NCI-H510A treated with DMSO at 0.1 percent for 48 hours (cell line): ENCODE results near the gene PTPRQ.
"Not testable (repeated sequence)": the region's sequence is repeated elsewhere in the genome, so short reads cannot be mapped to it uniquely, and the experiment has no call there.

Source experiments
- DNase-seq: peaks from one replicate; lab custom pipeline; 2025; lab: John Stamatoyannopoulos, UW

The PTPRQ gene

DNA sequence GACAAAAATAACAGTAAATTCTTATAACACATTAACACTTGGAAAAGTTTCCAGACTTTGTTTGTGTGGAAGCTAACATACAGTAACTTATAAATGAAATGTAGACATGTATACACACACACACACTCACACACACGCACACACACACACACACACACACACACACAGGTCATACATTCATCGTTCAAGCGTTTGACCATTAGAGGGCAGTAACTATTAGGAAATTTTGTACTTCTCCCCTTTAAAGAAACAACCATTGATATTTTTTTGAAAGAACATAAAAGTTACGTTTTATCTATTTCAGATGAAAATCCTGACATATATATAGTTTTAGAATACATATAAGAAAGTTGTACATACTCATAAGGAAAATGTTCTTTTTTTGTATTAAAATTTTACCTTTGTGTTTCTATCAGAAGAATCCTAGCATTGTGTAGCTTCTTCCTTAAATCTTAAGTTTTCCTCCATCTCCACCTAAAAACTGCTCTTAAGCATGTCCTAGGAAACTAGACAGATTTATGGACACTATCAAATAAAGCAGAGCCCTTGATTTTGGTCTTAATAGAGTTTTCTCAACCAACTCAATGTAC is 29.0 kb downstream of the PTPRQ start:
- DNase-seq: peak; percentile 43

GRCh38 chr12:80477521-80478145 is 33.6 kb downstream of the PTPRQ start:
- DNase-seq: not testable (repeated sequence)

DNA sequence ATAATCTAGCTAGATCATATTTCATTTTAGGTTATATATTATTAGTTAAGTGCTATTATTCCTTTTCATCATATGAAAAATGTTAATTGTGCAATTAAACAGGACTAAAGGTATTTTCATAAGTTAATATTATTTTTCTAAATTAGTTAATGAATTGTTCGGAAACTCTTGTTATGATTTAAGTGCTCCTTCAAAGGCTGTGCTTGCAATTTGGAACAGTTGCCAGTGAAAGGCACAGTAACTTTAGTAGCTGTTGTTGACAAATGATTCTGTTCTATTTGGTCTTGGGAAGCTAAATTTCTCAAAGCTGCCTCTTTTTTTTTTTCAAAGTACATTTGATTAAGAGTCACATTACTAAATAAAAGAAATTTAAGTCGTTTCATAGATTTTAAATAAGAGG is 40.7 kb downstream of the PTPRQ start:
- DNase-seq: no peak

- peak; percentile 22 for DNase-seq
Measured at GRCh38 chr12:80485222-80485987, 41.4 kb downstream of the PTPRQ start.

GRCh38 chr12:80490329-80490728 is 46.3 kb downstream of the PTPRQ start:
- DNase-seq: no peak

DNA sequence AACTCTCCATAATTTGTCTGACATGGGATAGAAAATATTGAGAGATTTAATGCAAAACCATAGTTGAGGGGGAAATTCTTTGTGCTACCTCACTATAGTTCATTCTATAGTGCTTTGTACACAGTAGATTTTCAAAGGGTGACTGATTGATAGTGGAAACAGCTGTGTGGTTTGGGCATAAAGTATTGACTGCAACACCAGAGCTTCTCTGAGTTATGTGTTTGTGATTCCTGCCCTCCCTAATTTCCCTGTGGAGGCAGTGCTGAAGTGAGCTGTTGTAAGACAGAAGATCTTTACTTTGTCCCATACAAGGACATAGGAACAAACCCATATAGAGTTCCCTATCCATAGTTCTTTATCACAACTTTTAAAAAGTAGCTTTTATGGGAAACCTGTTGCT is 47.1 kb downstream of the PTPRQ start:
- DNase-seq: no peak

DNA sequence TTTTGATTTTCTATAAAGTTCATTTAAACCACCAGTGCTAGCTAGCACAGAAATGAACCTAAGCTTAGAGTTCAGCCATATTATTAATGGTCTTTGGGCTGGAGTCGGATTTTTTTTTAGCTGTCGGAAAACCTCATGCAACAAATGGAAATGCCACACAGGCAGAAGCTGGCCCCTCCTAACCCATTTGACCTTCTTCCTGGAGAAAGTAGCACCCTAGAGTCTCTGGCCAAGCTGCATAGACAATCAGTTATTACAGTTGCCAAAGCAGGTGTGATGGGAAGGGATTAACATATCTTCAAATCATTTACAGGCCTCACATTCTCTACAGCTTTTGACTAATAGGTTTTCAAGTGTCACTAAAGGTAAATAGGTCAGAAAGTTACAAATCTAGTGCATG is 49.4 kb downstream of the PTPRQ start:
- DNase-seq: no peak

DNA sequence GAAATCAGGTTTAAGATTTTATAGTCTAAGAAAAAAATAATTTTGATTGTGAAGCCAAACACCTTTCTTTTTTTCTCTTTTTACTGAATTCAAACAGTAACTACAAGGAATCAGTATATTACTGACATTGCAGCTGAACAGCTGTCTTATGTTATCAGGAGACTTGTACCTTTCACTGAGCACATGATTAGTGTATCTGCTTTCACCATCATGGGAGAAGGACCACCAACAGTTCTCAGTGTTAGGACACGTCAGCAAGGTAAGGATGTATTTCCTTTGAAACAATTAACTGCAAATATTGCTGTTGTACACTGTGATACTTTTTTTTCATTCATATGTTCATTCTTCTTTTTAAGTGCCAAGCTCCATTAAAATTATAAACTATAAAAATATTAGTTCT is 50.8 kb downstream of the PTPRQ start:
- no peak for DNase-seq

GRCh38 chr12:80498059-80498728 is 54.2 kb downstream of the PTPRQ start:
- no peak for DNase-seq

DNA sequence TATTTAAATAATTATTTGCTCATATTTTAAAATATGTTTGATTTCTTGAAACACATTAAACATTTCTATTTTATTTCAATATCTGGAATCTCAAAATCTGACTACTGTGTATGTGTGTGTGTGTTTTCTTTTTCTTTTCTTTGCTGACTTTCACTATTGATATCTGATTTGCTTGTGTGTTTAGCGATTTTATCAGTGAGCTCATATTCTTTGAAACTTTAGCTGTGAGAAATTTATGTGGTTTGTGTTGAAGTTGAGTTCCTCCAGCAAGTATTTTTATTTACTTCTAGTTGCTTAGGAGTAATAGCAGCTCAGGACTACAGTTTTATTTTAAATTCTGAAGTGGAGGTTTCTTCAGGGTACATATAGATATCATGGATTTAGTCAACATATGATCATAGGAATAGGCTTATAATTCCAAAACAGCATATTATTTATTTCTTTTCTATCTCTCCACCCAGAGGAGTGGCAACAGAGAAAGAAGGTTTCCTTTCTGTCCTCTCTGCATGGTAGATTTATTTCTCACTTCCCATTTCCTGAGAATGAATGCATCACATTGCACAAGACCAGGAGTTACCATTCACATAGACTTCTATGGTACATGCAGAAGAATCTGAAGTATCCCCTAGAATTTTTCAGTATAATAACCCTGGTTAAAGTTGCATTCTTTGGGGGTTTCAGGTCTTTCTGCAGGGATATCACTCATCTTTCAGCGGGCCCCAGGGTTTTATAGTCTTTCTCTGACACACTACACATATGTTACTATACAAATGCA is 60.5 kb downstream of the PTPRQ start:
- no peak for DNase-seq

DNA sequence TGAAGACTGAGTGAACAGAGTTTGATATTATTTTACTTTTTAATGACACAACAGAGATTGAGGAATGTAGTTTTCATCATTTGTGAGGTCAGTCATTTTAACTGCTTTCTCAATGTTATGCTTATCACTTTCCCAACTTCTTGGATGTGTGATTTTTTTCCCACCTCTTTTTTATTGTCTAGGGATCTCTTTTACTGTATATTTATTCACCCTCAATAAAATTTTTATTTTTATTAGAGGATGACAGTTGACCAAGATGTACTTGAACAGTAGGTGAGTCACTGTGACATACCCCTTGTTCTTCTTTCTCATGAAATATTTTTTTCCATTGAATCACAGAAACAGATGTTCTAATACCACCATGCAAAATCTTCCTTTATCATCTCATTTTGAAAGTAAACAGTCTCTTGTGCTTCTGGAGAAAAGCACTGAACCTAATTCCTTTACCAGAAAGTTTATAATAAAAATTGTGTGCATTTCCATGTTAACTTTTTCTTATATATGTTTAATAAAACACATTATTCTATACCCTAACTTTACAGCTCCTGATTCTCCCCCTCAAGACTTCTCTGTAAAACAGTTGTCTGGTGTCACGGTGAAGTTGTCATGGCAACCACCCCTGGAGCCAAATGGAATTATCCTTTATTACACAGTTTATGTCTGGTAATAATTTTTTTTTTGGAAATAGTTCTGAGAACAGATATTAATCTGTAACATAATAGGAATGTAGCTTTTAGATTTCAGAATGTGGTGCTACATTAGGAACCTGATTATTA is 65.9 kb downstream of the PTPRQ start:
- DNase-seq: no peak

DNA sequence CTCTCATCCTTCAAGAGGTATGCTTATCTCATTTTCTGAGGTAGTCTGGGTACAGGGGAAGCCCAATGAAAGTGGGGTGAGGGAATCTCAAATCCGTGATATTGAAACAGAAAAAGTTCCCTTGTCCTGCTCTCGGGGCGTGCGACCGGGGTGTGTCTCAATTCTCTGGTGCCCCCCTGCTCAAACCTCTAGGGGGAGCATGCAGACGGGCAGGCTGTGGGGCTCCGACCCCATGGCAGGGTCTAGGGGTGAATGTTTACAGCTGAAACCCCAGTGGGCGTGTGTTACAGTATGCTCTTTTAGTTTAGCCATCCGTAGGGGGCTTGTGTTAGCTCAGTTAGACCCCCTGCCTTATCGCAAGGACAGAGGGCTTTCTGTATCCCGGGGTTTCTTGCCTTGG is 68.7 kb downstream of the PTPRQ start:
- DNase-seq: no peak

- no peak for DNase-seq
Measured at GRCh38 chr12:80513211-80513610, 69.2 kb downstream of the PTPRQ start.

- no peak for DNase-seq
Measured at GRCh38 chr12:80517655-80518054, 73.6 kb downstream of the PTPRQ start.

- no peak for DNase-seq
Measured at GRCh38 chr12:80531646-80532045, 87.6 kb downstream of the PTPRQ start.

- DNase-seq: no peak
Measured at GRCh38 chr12:80539029-80539428, 95.0 kb downstream of the PTPRQ start.

GRCh38 chr12:80549298-80549697 is 105.3 kb downstream of the PTPRQ start:
- DNase-seq: no peak

DNA sequence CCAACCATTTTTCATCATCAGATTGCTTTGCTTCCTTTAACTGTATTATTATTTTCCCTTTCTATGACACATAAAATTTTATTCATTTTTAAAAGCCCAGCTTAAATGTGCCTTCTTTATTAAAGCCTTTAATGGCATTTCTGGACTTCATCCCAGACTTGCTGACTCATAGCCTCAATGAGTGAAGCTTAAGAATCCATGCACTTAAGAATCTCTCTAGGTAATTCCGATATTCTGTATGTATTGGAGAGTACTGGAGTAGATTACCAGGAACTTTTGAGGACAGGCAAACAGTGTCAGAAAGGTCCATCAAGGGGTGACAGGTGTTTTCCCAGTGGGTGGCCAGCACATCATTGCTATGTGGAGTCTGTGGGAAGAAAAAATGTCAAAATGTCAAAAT is 107.9 kb downstream of the PTPRQ start:
- DNase-seq: no peak

GRCh38 chr12:80553316-80553715 is 109.3 kb downstream of the PTPRQ start:
- DNase-seq: no peak

DNA sequence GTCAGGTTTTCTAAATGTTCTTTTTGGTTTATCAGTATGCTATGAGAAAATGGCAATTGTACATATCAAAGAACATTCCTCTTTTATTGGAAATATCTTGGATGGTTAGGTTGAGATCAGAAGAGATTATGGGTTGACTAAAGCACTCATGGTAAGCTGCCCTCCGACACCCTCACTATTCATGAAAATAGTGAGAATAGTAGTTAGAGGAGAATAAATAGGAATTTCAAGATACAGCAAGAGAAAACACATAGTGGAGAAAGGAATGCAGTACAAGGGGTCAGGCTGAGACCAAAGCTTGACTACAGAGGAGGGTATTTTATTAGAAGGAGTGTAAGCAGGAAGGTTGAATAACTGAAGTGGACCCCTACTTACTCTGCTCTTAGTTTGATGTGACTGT is 112.5 kb downstream of the PTPRQ start:
- DNase-seq: no peak

- no peak for DNase-seq
Measured at GRCh38 chr12:80559766-80560165, 115.7 kb downstream of the PTPRQ start.
